Measurements from ENCODE around the gene SPATA21.

DNA sequence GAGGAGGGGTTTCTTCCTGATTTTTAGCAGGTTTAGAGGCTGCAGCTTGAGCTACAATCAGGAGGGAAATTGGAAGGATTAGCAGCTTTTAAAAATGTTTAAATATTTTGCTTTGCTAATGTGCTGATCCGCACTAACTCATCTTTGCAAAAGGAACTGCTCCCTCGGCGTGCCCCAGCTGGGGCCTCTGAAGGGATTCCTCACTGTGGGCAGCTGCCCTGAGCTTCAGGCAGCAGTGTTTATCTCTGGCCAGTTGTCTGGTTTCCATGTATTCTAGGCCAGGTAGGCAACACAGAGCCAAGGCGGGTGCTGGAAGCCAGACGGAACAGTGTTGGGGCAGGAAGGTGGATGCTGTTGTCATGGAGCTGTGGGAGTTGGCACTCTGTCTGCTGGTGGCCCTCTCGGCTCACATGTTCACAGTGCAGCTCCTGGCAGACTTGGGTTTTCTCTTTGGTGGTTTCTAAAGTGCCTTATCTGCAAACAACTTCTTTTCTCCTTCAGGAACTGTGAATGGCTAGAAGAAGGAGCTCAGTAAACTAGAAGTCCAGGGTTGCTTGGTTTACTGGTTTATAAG is 22.2 kb upstream of the SPATA21 start:
- TF ChIP-seq, protein P1, sequence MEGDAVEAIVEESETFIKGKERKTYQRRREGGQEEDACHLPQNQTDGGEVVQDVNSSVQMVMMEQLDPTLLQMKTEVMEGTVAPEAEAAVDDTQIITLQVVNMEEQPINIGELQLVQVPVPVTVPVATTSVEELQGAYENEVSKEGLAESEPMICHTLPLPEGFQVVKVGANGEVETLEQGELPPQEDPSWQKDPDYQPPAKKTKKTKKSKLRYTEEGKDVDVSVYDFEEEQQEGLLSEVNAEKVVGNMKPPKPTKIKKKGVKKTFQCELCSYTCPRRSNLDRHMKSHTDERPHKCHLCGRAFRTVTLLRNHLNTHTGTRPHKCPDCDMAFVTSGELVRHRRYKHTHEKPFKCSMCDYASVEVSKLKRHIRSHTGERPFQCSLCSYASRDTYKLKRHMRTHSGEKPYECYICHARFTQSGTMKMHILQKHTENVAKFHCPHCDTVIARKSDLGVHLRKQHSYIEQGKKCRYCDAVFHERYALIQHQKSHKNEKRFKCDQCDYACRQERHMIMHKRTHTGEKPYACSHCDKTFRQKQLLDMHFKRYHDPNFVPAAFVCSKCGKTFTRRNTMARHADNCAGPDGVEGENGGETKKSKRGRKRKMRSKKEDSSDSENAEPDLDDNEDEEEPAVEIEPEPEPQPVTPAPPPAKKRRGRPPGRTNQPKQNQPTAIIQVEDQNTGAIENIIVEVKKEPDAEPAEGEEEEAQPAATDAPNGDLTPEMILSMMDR (IDR thresholded peaks at IDR 0.05): no peak
- no peak for TF ChIP-seq POLR2A (IDR thresholded peaks at IDR 0.05)

Data from body of pancreas (tissue), 4 donors.